ENCODE results near the gene FBXL22. TPM values are rescaled to one million over a fixed set of nuclear protein-coding genes. Genes with fewer than 3 reads are reported as not detected.
A peak's percentile ranks its signal among the peaks of the same experiment; 100 is the strongest.

Gene FBXL22
- total and polyA plus RNA-seq, 8 donors: 0.28 to 2.1 (median 0.90) TPM

DNA sequence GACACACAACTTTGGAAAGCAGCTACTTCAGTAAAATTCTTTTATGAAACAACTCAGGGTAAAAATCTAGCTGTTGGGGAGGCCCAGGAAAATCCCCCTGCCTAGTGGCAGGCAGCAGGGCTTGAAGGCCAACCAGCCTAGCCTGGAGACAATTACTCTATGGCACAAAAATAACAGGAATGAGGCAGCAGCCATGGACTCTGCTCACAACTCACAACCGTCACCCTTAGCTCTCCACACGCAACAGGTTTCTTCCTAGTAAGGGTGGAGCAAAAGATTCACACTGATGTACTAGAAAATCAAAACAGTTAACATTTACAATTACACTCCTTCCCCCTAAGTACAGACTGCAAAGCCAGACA is 530 bp upstream of the FBXL22 start:
- ATAC-seq (no peak), FAIRE-seq (no peak), DNase-seq (no peak)
- Histone ChIP-seq H3K36me3 (peaks cover 0 to 10% (median 0%) of the 10 kb centered on the region in 3 donors), H3K4me3 (no peak overlapping the region), H3K9me3 (no peaks in the 10 kb centered on the region), H3K4me1 (peaks cover 0 to 10% (median 4%) of the 10 kb centered on the region in 3 donors), H3K27ac (no peak overlapping the region), H3K27me3 (no peaks in the 10 kb centered on the region)
- 80 to 88% methylated on average over 2 of the region's 2 CpGs for WGBS, 2 donors
- TF ChIP-seq, protein P1, sequence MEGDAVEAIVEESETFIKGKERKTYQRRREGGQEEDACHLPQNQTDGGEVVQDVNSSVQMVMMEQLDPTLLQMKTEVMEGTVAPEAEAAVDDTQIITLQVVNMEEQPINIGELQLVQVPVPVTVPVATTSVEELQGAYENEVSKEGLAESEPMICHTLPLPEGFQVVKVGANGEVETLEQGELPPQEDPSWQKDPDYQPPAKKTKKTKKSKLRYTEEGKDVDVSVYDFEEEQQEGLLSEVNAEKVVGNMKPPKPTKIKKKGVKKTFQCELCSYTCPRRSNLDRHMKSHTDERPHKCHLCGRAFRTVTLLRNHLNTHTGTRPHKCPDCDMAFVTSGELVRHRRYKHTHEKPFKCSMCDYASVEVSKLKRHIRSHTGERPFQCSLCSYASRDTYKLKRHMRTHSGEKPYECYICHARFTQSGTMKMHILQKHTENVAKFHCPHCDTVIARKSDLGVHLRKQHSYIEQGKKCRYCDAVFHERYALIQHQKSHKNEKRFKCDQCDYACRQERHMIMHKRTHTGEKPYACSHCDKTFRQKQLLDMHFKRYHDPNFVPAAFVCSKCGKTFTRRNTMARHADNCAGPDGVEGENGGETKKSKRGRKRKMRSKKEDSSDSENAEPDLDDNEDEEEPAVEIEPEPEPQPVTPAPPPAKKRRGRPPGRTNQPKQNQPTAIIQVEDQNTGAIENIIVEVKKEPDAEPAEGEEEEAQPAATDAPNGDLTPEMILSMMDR (IDR thresholded peaks at IDR 0.05): no peak
- intact Hi-C loops (cut with DNase I): loop anchor here in 2 of 3 donors (5.0 to 10.0 kb wide), 3 partner anchors 102 to 129 kb away; no protein-coding TSS in a partner anchor

DNA sequence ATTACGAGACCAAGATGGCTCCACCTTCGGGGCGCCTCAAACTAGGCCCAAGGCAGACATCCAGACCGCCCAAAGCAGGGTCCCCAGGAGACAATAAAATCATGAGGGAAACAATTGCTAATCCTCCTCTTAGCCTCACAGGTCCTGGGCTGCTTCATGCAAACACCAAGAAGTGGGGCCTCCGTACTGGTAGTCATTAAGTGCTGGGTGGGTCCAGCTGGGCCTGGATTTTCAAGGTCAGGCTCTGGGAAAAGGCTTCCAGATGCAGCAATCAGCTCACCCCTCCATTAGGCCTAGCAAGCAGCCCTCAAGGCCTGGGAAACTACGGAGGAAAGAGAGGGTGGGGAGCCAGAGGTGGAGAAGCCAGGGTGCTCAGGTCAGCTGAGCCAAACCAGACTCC is 634 bp downstream of the FBXL22 start:
- Histone ChIP-seq H3K27ac (no peak overlapping the region), H3K27me3 (no peaks in the 10 kb centered on the region), H3K4me3 (no peak overlapping the region), H3K36me3 (peaks cover 0 to 4% (median 0%) of the 10 kb centered on the region in 3 donors), H3K4me1 (peaks cover 0 to 10% (median 4%) of the 10 kb centered on the region in 3 donors), H3K9me3 (no peaks in the 10 kb centered on the region)
- ATAC-seq (no peak), FAIRE-seq (no peak), DNase-seq (no peak)
- TF ChIP-seq, protein P1 (IDR thresholded peaks at IDR 0.05): no peak
- intact Hi-C loops (cut with DNase I): loop anchor here in 2 of 3 donors (5.0 to 10.0 kb wide), 3 partner anchors 103 to 131 kb away; no protein-coding TSS in a partner anchor
- 83 to 88% methylated on average over 6 of the region's 6 CpGs for WGBS, 2 donors

DNA sequence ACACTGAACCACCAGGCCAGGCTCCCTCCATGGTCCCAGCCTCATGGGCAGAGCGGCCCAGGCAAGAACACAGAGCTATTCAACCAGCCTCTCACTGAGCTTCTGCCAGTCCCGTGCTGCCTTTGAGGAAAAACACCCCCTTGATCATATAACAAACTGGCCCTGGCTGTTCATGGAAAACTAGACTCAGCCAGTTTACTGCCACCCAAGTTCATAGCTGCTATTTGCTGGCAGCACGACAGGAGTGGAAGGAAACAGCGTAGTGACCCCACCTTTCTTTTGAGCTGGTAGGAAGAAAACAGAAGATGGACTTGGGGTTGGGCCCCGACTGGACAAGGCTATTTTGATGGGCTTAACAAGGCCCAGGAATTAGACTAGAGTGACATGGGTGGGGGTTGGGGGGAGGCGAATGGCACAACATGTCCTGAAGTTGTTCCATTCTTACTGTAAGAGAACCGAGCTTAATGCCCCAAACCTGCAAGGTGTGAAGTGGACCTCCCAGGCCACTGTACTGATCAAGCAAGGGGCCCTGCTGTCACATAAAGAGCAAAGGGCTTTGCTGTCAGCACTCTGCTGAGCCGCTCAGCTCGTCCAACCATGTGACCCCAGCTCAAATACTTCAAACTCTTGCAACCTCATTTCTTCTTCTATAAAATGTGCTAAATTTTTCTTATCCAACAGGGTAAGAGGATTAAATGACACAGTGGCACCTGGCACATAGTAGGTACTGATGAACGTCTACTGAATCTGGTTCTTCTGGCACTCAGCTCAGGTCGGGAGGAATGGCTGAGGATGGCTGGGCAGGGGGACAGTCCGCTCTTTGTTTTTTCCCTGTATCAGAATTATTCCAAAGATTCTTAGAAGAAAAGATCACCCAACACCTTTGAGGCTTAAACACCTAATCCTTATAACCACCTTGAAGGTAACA is 1.6 kb downstream of the FBXL22 start:
- Histone ChIP-seq H3K36me3 (no peaks in the 10 kb centered on the region), H3K9me3 (no peaks in the 10 kb centered on the region), H3K4me3 (peak overlapping the region in 3 of 4 donors; percentile 64 to 86 (median 66)), H3K27ac (peak overlapping the region; percentile 81 to 94 (median 91)), H3K27me3 (no peaks in the 10 kb centered on the region), H3K4me1 (peaks cover 0 to 10% (median 4%) of the 10 kb centered on the region in 3 donors)
- WGBS, 2 donors: 51 to 57% methylated on average over 12 of the region's 12 CpGs
- DNase-seq (peak in 2 of 6 donors; percentile 34 to 39), FAIRE-seq (no peak), ATAC-seq (no peak)
- TF ChIP-seq, protein P1 (IDR thresholded peaks at IDR 0.05): no peak
- intact Hi-C loops (cut with DNase I): loop anchor here in 2 of 3 donors (5.0 to 10.0 kb wide), 3 partner anchors 104 to 131 kb away; no protein-coding TSS in a partner anchor

DNA sequence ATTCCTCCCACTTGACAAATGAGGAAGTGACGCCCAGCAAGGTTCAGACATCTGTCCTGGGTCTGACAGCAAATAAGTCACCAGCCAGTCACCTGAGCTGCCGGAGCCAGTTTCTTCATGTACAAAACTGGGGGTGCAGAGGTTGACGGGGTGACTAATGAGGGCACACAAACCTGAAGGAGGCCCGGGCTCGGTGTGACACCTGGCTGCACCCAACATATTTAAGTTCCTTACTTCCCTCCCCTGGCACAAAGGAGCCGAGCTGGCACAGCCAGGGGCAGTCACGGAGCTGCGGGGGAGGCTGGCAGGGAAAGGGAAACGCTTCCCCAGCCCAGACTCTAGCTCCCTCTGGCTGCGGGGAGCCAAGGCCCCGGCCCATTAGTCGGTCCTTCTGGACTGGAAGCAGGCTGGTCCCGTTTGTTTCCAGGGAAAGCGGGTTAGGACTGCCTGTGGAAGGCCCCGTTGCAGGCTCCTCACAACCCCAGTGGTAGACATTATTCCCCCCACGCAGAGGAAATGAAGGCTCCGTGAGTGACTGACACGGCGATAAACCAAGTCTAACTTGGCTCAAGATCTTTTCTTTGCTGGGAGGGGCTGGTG is 2.3 kb downstream of the FBXL22 start:
- DNase-seq: peak; percentile 81 to 92 (median 83)
- no peak for FAIRE-seq
- peak overlapping the region; percentile 22 to 86 (median 65) for H3K4me3 ChIP-seq
- no peaks in the 10 kb centered on the region for H3K27me3 ChIP-seq
- WGBS, 2 donors: 12 to 21% methylated on average over 19 of the region's 19 CpGs
- intact Hi-C loops (cut with DNase I): loop anchor here in 2 of 3 donors (5.0 to 10.0 kb wide), 3 partner anchors 105 to 132 kb away; no protein-coding TSS in a partner anchor
- no peaks in the 10 kb centered on the region for H3K9me3 ChIP-seq
- no peaks in the 10 kb centered on the region for H3K36me3 ChIP-seq
- H3K27ac ChIP-seq: peak overlapping the region; percentile 81 to 94 (median 91)
- TF ChIP-seq, protein P1 (IDR thresholded peaks at IDR 0.05): peak; percentile 43 to 86 (median 50)
- peaks cover 0 to 10% (median 4%) of the 10 kb centered on the region in 3 donors for H3K4me1 ChIP-seq
- peak; percentile 66 to 80 (median 70) for ATAC-seq
